Measurements from ENCODE around the gene ZNHIT6.
"Not testable (repeated sequence)": the region's sequence is repeated elsewhere in the genome, so short reads cannot be mapped to it uniquely, and the experiment has no call there.

ZNHIT6 gene, protein sequence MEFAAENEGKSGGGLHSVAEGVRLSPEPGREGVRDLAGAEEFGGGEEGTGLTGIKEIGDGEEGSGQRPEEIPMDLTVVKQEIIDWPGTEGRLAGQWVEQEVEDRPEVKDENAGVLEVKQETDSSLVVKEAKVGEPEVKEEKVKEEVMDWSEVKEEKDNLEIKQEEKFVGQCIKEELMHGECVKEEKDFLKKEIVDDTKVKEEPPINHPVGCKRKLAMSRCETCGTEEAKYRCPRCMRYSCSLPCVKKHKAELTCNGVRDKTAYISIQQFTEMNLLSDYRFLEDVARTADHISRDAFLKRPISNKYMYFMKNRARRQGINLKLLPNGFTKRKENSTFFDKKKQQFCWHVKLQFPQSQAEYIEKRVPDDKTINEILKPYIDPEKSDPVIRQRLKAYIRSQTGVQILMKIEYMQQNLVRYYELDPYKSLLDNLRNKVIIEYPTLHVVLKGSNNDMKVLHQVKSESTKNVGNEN

GRCh38 chr1:85707990-85708828 is at the start of gene ZNHIT6:
TSS of gene ZNHIT6 (minus strand) at chr1:85708433. CDS start at chr1:85708284, 149 bp downstream.
- DNase-seq = peak; percentile 89

- no peak for DNase-seq
Observed at GRCh38 chr1:85756864-85757263, 48.6 kb upstream of the ZNHIT6 start.

GRCh38 chr1:85748120-85748519 is 39.9 kb upstream of the ZNHIT6 start:
- DNase-seq = no peak

DNA sequence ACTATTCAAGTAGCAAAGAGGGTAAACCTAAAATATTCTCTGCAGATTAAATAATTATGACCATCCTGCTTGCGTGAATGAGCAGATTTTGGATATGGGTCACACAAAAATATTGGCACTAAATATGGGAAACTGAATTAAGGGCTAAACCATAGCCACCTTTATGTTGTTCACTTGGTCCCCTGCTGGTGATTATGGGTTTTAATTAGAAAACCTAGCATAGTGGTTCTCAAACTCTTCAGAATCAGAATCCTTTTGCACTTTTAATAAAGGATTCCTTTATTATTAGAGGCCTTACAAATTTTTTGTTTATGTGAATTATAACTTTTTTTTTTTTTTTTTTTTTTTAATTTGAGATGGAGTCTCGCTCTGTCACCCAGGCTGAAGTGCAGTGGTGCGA is 38.5 kb upstream of the ZNHIT6 start:
- DNase-seq = no peak

- no peak for DNase-seq
Observed at GRCh38 chr1:85743814-85744213, 35.6 kb upstream of the ZNHIT6 start.

GRCh38 chr1:85734931-85735330 is 26.7 kb upstream of the ZNHIT6 start:
- DNase-seq = no peak

DNA sequence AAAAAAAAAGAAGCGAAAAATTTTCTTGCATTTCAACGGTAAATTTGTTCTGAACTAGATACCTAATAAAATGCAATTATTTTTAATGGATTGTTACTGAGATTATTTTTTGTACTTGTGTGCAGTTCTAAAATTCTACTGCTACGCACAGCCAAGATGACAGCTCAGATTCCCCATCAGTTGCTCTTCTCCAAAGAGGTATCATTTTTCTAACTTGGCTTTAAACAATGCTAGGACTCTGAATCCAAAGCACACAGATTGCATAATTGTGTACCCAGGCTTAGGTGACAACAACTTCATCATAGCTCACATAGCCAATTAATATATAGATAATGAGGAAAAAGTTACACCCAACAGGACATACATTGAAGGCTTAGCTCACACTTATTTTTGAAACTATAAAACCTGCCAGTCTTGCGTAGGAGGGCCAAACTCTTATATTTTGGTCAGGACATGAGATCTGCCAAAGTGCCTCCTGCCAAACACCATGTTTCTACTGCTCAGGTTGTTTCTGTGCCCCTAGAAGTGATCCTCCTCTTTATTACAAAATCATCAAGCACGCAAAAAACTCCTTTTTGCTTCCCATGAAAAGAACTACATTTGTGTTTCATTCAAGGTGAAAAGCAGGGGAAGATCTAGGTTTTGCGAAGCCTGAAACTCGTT is 10.6 kb upstream of the ZNHIT6 start:
- DNase-seq = no peak

- DNase-seq = not testable (repeated sequence)
Observed at GRCh38 chr1:85714418-85715114, 6.3 kb upstream of the ZNHIT6 start.

DNA sequence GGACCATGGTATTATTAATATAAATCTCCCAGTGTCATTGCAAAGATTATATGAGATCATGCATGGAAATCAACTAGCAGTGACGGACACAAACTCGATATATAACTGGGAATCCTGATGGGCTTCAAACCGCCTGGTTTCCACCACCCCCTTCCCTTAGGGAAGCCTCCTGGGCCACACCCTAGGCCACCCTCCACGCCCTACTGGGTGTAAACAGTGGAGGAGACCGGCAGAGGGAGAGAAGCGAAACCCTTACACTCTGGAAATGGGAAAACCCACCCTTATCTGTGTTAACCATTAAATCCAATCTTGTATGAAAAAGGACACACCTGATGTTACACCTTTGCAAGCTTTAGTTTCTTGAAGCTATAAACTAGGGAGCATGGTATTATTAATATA is 595 bp upstream of the ZNHIT6 start:
- peak; percentile 47 for DNase-seq

DNA sequence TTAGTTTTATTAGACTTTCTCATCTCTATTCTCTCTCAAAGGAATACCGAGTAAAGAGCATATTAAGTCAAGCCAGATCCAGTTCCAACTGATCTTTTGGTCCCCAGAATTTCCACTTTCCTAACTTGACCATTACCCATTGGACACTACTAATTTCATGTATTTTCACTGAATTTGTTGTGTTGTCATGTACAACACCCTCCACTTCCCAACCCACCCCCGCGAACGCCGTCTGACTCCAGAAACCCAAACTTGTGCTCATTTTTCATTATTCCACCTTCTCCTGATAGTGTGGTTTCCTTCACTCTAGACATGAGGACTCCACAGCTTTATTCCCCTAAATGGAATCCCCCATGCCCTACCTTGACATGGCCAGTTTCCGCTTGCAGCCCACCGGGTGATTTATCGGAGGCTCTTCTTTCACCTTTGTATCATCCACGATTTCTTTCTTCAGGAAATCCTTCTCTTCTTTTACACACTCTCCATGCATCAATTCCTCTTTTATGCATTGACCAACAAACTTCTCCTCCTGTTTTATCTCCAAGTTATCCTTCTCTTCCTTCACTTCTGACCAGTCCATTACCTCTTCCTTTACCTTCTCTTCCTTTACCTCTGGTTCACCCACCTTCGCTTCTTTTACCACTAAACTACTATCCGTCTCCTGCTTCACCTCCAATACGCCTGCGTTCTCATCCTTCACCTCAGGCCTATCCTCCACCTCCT is 805 bp downstream of the ZNHIT6 start:
- DNase-seq = no peak

DNA sequence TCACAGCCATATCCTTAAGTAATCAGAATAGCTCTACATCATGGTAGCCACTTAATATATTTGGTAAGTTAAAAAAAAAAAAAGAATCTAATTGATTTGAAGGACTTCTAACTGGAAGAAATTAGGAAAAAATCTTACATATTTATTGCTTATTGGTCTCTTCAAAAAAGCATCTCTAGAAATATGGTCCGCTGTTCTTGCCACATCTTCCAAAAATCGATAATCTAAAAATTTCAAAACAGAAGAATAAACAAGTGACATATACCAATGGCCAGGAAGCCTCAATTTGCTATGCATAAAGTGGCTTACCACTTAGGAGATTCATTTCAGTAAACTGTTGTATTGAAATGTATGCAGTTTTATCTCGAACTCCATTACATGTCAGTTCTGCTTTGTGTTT is 2.3 kb downstream of the ZNHIT6 start:
- no peak for DNase-seq

DNA sequence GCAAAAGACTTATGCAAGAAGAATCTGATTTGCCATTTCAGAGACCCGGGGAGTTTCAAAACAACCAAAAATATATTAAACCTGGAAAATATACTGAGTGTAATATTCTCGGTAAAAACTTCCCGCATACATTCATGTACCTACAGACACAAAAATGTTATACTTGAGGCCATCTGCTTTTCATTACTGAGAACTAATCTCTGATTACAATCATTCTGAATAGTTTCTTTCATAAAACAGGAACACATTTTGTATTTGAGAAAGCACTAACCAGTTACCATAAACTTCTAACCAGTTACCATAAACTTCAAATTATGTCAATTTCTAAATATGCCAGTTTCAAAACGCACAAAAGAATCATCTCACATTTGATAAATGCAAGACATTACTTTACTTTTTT is 7.8 kb downstream of the ZNHIT6 start:
- DNase-seq = no peak

DNA sequence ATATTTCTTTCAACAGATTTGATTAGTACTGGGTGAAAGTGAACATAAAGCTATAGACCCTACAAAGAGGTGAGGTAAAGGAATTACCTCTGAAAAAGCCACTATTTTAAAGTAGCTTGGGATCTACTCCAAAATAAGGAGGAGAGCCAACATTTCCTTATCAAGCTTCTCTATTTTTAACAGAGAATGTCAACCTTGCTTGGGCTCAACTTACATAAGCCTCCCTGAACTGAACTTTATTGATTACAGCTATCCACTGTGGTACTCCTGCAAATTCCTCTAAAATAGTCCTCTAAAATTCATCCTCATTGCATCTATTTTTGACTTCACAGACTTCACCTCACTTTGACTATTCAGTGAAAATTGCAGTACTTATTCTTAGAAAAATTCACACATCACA is 10.3 kb downstream of the ZNHIT6 start:
- no peak for DNase-seq

GRCh38 chr1:85692730-85693314 is 15.4 kb downstream of the ZNHIT6 start:
- no peak for DNase-seq

DNA sequence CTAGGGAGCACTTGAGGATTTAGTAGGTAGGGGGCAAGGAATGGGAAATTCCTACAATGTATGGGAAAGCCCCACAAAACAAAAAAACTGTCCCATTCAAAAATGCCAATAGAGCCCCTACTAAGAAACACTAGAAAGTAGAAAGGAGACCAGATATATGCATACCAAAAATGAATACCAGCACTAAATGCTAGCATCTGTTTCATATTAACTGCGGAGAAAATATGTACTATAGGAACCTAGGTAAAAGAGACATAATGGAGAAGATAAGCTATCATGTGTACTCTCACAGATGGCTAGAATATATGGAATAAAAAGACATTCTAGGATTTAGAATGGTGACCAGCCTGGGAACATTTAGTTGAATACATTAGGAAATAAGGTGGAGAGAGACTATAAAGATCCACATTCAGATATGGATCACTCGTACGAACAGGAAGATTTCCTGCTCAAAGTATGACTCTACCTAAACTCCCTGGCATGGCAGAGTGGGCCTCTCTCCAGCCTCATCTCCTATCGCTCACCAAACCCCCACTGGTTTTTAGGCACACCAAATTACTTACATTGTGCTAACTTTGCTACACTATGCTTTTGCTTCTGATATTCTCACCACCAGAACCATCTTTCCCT is 18.3 kb downstream of the ZNHIT6 start:
- DNase-seq = no peak

DNA sequence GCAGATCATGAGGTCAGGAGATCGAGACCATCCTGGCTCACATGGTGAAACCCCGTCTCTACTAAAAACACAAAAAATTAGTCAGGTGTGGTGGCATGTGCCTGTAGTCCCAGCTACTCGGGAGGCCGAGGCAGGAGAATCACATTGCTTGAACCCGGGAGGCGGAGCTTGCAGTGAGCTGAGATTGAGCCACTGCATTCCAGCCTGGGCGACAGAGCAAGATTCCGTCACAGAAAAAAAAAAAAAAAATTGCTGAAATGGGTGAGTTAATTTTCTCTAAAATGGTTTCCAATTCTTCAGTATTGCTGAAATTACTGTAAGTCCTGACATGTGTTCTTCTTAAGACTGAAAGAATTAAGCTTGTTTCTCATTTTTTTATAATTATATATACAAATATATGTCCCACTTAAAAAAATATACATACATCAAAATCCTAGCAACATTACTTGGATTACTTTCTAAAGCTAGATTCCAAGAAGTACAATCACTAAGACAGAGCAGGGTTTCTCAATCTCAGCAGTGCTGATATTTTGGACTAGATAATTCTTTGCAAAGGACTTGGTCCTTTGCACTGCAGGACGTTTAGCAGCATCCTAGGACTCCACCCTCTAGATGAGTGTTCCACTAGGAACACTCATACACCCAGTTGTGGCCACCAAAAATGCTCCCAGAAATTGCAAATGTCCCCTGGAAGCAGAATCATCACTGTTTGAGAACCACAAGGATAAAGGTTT is 24.8 kb downstream of the ZNHIT6 start:
- no peak for DNase-seq

GRCh38 chr1:85681087-85681486 is 27.1 kb downstream of the ZNHIT6 start:
- no peak for DNase-seq

DNA sequence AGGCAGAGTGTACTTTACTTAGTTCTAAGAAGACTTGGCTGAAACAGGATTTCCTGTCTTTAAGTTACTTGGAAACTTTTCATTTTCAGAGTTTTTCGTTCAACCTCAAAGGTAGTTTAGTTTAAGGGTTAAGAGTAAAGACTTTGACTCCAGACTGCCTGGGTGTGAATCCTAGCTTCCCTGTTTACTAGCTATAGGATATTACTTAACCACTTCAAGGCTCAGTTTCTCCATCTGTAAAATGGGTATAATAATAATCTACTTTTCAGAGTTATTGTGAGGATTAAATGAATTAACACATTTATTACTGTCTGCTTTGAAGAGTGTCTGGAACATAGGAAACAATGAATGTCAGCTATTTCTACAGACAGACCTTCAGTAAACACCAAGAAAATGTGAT is 30.0 kb downstream of the ZNHIT6 start:
- DNase-seq = no peak

DNA sequence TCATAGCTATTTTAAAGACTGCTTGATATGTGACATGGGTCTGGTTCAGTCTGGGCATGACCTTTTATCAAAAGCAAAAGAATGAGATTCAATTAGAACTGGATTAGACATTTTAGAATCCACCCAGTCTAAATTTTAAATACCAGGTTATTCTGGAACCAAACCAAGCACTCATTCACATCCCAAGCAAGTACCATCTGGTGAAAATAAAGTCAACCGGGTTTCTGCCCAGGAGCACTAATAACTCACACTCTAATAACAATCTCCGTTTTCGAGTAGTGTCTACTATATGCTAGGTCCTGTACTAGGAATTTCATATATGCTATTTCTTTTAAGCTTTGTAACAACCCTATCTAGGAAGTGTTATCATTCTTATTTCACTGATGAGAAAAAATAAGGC is 30.6 kb downstream of the ZNHIT6 start:
- DNase-seq = no peak

DNA sequence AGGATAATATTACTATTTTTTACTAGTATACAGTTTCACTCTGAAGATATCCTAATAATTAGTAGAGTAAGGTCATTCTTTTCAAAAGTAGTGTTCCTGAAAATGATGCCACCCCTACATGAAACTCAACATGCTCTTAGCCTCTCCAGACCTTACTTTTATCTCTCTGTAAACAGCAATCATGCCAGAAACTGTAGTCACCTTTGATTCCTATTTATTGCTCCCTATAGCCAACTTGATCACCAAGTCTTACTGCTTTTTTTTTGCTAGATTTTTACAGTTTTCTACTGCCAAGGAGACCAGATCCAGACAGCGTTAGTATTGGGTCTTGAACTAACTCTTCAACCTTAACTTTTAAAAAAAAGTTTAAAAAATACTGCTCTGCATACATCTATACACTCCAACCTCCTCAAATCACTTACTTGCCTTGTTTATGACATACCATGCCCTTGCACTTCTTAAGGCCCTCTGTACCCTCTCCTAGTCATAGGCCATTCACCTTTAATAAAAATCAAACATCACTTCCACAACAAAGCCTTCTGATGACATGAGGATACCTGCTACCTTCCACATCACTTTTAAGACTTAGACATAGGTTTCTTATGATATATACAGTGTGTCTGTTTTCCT is 36.1 kb downstream of the ZNHIT6 start:
- no peak for DNase-seq
